ENCODE data around the gene MGMT.

MGMT gene

GRCh38 chr10:129442866-129443265, 24.2 kb upstream of the MGMT start:
- TF ChIP-seq CTCF (IDR thresholded peaks at IDR 0.05; ENCODE audit: low read depth, low read length, missing control alignments): no peak
- DNase-seq (ENCODE audit: low read depth): no peak
- in situ Hi-C loops (cut with HindIII; ENCODE audit: low sequenced_read_pairs): no loop called here
- no peak overlapping the region for H3K4me3 ChIP-seq (ENCODE audit: low read depth, low read length)

- DNase-seq (ENCODE audit: low read depth): no peak
- in situ Hi-C loops (cut with HindIII; ENCODE audit: low sequenced_read_pairs): no loop called here
- H3K4me3 ChIP-seq (ENCODE audit: low read depth, low read length): no peak overlapping the region
- no peak for TF ChIP-seq CTCF (IDR thresholded peaks at IDR 0.05; ENCODE audit: low read depth, low read length, missing control alignments)
These were observed 22.7 kb upstream of the MGMT start for GRCh38 chr10:129444359-129444758.

- in situ Hi-C loops (cut with HindIII; ENCODE audit: low sequenced_read_pairs): no loop called here
- DNase-seq (ENCODE audit: low read depth): no peak
- TF ChIP-seq CTCF (IDR thresholded peaks at IDR 0.05; ENCODE audit: low read depth, low read length, missing control alignments): no peak
These were observed 21.4 kb upstream of the MGMT start for GRCh38 chr10:129445436-129446182.

GRCh38 chr10:129446183-129446581, 20.9 kb upstream of the MGMT start:
- no peak for TF ChIP-seq CTCF (IDR thresholded peaks at IDR 0.05; ENCODE audit: low read depth, low read length, missing control alignments)
- in situ Hi-C loops (cut with HindIII; ENCODE audit: low sequenced_read_pairs): no loop called here
- no peak overlapping the region for H3K4me3 ChIP-seq (ENCODE audit: low read depth, low read length)
- no peak for DNase-seq (ENCODE audit: low read depth)

More at GRCh38 chr10:129445436-129446182, 21.4 kb upstream of the MGMT start:
- H3K4me3 ChIP-seq (ENCODE audit: low read depth, low read length): no peak overlapping the region

- in situ Hi-C loops (cut with HindIII; ENCODE audit: low sequenced_read_pairs): no loop called here
- TF ChIP-seq CTCF (IDR thresholded peaks at IDR 0.05; ENCODE audit: low read depth, low read length, missing control alignments): no peak
- H3K4me3 ChIP-seq (ENCODE audit: low read depth, low read length): no peak overlapping the region
- no peak for DNase-seq (ENCODE audit: low read depth)
These were observed 19.6 kb upstream of the MGMT start for GRCh38 chr10:129447486-129447885.

GRCh38 chr10:129448086-129448485, 19.0 kb upstream of the MGMT start:
- no peak for TF ChIP-seq CTCF (IDR thresholded peaks at IDR 0.05; ENCODE audit: low read depth, low read length, missing control alignments)

More at GRCh38 chr10:129448086-129448485, 19.0 kb upstream of the MGMT start:
- H3K4me3 ChIP-seq (ENCODE audit: low read depth, low read length): no peak overlapping the region
- in situ Hi-C loops (cut with HindIII; ENCODE audit: low sequenced_read_pairs): no loop called here
- no peak for DNase-seq (ENCODE audit: low read depth)
